ENCODE data around the gene PHEX. TPM values are rescaled to one million over a fixed set of nuclear protein-coding genes. Genes with fewer than 3 reads are reported as not detected.

Gene PHEX
- total RNA-seq: 0.24 and 0.49 TPM in 2 replicates

DNA sequence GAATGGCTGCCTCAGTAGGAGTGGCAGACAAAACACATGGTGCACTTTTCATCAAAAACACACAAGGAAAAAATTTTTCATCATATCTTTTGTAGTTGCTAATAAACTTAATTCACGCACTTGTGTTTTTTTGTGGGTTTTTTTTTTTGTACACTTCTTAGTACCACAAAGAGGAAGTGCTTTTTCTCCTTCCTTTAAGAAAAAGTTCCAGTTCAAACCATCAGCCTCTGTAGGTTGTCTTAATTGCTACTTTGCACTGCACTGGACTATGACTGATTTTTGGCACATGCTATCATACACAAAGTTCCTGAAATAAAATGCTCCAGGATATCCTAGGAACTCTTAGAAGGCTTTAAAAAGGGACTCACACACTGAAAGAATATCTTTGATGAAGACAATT lies at the start of gene PHEX:
PHEX (plus strand) TSS at position 242 of the 400 bp plus-strand sequence. CDS start 681 bp downstream, outside the sequence.

DNA sequence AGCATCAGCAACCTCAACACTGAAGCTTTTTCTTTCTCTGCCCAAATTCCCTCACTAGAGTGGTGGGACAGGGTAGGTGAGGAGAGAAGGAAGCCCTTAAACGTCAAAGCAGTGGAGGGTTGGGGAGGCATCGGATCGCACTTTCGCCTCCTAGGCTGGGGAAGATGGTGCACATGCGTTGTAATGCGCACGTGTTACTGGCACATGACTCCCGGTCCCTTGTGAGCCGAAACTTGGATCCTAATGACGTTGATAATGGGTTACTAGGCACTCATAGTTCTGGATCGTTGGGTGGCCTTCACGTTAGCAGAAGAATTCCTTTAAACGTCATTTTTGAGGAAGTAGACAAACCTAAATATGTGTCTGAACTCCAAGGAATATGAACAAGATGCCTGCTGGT lies 240.5 kb downstream of the PHEX start, which contains the start of gene CBLL2:
CBLL2 (plus strand) TSS at position 301 of the 400 bp plus-strand sequence; CDS start at position 380, 79 bp downstream.

Other genes with a start within 250 kb of the PHEX start
- 8.0 TPM in 2 replicates for gene MBTPS2, start 192.7 kb upstream of the PHEX start, total RNA-seq
- 1.6 TPM in 2 replicates for gene YY2, start 176.3 kb upstream of the PHEX start, total RNA-seq
- gene SMS, start 91.6 kb upstream of the PHEX start, total RNA-seq: 39.1 and 49.2 TPM in 2 replicates
- not detected in 2 replicates for gene CBLL2, start 240.6 kb downstream of the PHEX start, total RNA-seq

Data from hair follicle dermal papilla cell (primary cell).